Activated naive CD8-positive, alpha-beta T cell (primary cell): Measurements from ENCODE around the gene ZNF350.
"Not testable (repeated sequence)": the region's sequence is repeated elsewhere in the genome, so short reads cannot be mapped to it uniquely, and the experiment has no call there.

Experiments used
- H3K27ac Mint-ChIP-seq: one replicate; pipeline ENCODE4 v1.8.0; 2021; ENCODE audit warnings: mixed read lengths
- H3K27me3 Mint-ChIP-seq: one replicate; pipeline ENCODE4 v1.8.0; 2021; ENCODE audit warnings: mixed read lengths
- H3K36me3 Mint-ChIP-seq: one replicate; pipeline ENCODE4 v1.8.0; 2021; ENCODE audit warnings: mixed read lengths
- H3K4me1 Mint-ChIP-seq: one replicate; pipeline ENCODE4 v1.8.0; 2021; ENCODE audit warnings: low read depth, mixed read lengths
- H3K4me3 Mint-ChIP-seq: one replicate; pipeline ENCODE4 v1.8.0; 2021; ENCODE audit warnings: mild to moderate bottlenecking, mixed read lengths
- H3K9me3 Mint-ChIP-seq: one replicate; pipeline ENCODE4 v1.8.0; 2021; ENCODE audit warnings: low read depth, mixed read lengths

Gene ZNF350

GRCh38 chr19:51983361-51983760 lies 3.3 kb downstream of the ZNF350 start:
- Mint-ChIP-seq H3K4me3 (no peak overlapping the region), H3K27me3 (no peaks in the 10 kb centered on the region), H3K27ac (no peak overlapping the region), H3K36me3 (peaks cover 63% of the 10 kb centered on the region), H3K9me3 (peaks cover 28% of the 10 kb centered on the region), H3K4me1 (peaks cover 15% of the 10 kb centered on the region)

GRCh38 chr19:51980926-51981325 lies 5.7 kb downstream of the ZNF350 start:
- Mint-ChIP-seq H3K9me3 (peaks cover 33% of the 10 kb centered on the region), H3K36me3 (peaks cover 71% of the 10 kb centered on the region)
- H3K4me3 Mint-ChIP-seq, H3K4me1 Mint-ChIP-seq, H3K27me3 Mint-ChIP-seq, H3K27ac Mint-ChIP-seq: not testable (repeated sequence)

- Mint-ChIP-seq H3K27ac (no peak overlapping the region), H3K4me1 (peaks cover 2% of the 10 kb centered on the region), H3K36me3 (peaks cover 69% of the 10 kb centered on the region), H3K4me3 (no peak overlapping the region), H3K27me3 (no peaks in the 10 kb centered on the region), H3K9me3 (peaks cover 33% of the 10 kb centered on the region)
Measured at GRCh38 chr19:51980116-51980736, 6.4 kb downstream of the ZNF350 start.

- Mint-ChIP-seq H3K9me3 (peaks cover 41% of the 10 kb centered on the region), H3K36me3 (peaks cover 73% of the 10 kb centered on the region)
Measured at GRCh38 chr19:51978882-51979281, 7.8 kb downstream of the ZNF350 start.

GRCh38 chr19:51977346-51977745 lies 9.3 kb downstream of the ZNF350 start:
- H3K9me3 Mint-ChIP-seq, result peaks cover 37% of the 10 kb centered on the region
- H3K36me3 Mint-ChIP-seq, result peaks cover 72% of the 10 kb centered on the region
- no peak overlapping the region for H3K27ac Mint-ChIP-seq
- H3K4me1 Mint-ChIP-seq, result no peaks in the 10 kb centered on the region
- H3K4me3 Mint-ChIP-seq, result no peak overlapping the region
- no peaks in the 10 kb centered on the region for H3K27me3 Mint-ChIP-seq

More at GRCh38 chr19:51978882-51979281, 7.8 kb downstream of the ZNF350 start:
- Mint-ChIP-seq H3K27ac (no peak overlapping the region), H3K4me1 (no peaks in the 10 kb centered on the region), H3K4me3 (no peak overlapping the region), H3K27me3 (no peaks in the 10 kb centered on the region)

- H3K36me3 Mint-ChIP-seq, result peaks cover 73% of the 10 kb centered on the region
- no peaks in the 10 kb centered on the region for H3K4me1 Mint-ChIP-seq
- H3K9me3 Mint-ChIP-seq, result peaks cover 37% of the 10 kb centered on the region
- H3K27ac Mint-ChIP-seq, result no peak overlapping the region
- no peaks in the 10 kb centered on the region for H3K27me3 Mint-ChIP-seq
- H3K4me3 Mint-ChIP-seq, result no peak overlapping the region
Measured at GRCh38 chr19:51976852-51977251, 9.8 kb downstream of the ZNF350 start.

GRCh38 chr19:51975787-51976186 lies 10.9 kb downstream of the ZNF350 start:
- not testable (repeated sequence) for H3K27me3 Mint-ChIP-seq, H3K27ac Mint-ChIP-seq

GRCh38 chr19:51971624-51972023 lies 15.0 kb downstream of the ZNF350 start:
- H3K27ac Mint-ChIP-seq, result no peak overlapping the region
- H3K4me1 Mint-ChIP-seq, result no peaks in the 10 kb centered on the region
- no peak overlapping the region for H3K4me3 Mint-ChIP-seq
- H3K36me3 Mint-ChIP-seq, result peaks cover 70% of the 10 kb centered on the region
- H3K9me3 Mint-ChIP-seq, result peaks cover 19% of the 10 kb centered on the region
- H3K27me3 Mint-ChIP-seq, result no peaks in the 10 kb centered on the region

More at GRCh38 chr19:51975787-51976186, 10.9 kb downstream of the ZNF350 start:
- Mint-ChIP-seq H3K36me3 (peaks cover 74% of the 10 kb centered on the region), H3K9me3 (peaks cover 32% of the 10 kb centered on the region)
- not testable (repeated sequence) for H3K4me3 Mint-ChIP-seq, H3K4me1 Mint-ChIP-seq

- Mint-ChIP-seq H3K27me3 (no peaks in the 10 kb centered on the region), H3K27ac (no peak overlapping the region), H3K36me3 (peaks cover 68% of the 10 kb centered on the region), H3K4me1 (no peaks in the 10 kb centered on the region), H3K4me3 (no peak overlapping the region), H3K9me3 (peaks cover 19% of the 10 kb centered on the region)
Measured at GRCh38 chr19:51970718-51971117, 15.9 kb downstream of the ZNF350 start.

GRCh38 chr19:51965583-51965982 lies 21.1 kb downstream of the ZNF350 start:
- Mint-ChIP-seq H3K4me3 (no peak overlapping the region), H3K9me3 (peaks cover 30% of the 10 kb centered on the region), H3K36me3 (peaks cover 62% of the 10 kb centered on the region), H3K27ac (no peak overlapping the region), H3K27me3 (no peaks in the 10 kb centered on the region), H3K4me1 (no peaks in the 10 kb centered on the region)

- H3K4me1 Mint-ChIP-seq, H3K27me3 Mint-ChIP-seq, H3K27ac Mint-ChIP-seq, H3K4me3 Mint-ChIP-seq: not testable (repeated sequence)
- Mint-ChIP-seq H3K36me3 (peaks cover 52% of the 10 kb centered on the region), H3K9me3 (peaks cover 54% of the 10 kb centered on the region)
Measured at GRCh38 chr19:51960621-51961233, 25.9 kb downstream of the ZNF350 start.

GRCh38 chr19:51959791-51960190 lies 26.8 kb downstream of the ZNF350 start:
- Mint-ChIP-seq H3K4me3 (no peak overlapping the region), H3K36me3 (peaks cover 43% of the 10 kb centered on the region), H3K27ac (no peak overlapping the region), H3K9me3 (peaks cover 51% of the 10 kb centered on the region), H3K27me3 (no peaks in the 10 kb centered on the region), H3K4me1 (no peaks in the 10 kb centered on the region)

- H3K27ac Mint-ChIP-seq, H3K4me3 Mint-ChIP-seq, H3K4me1 Mint-ChIP-seq, H3K27me3 Mint-ChIP-seq: not testable (repeated sequence)
- H3K36me3 Mint-ChIP-seq, result peaks cover 40% of the 10 kb centered on the region
- peaks cover 49% of the 10 kb centered on the region for H3K9me3 Mint-ChIP-seq
Measured at GRCh38 chr19:51957846-51958245, 28.8 kb downstream of the ZNF350 start.

GRCh38 chr19:51948975-51949374 lies 37.7 kb downstream of the ZNF350 start:
- Mint-ChIP-seq H3K36me3 (peaks cover 49% of the 10 kb centered on the region), H3K4me3 (no peak overlapping the region), H3K4me1 (no peaks in the 10 kb centered on the region), H3K27ac (no peak overlapping the region), H3K9me3 (peaks cover 45% of the 10 kb centered on the region), H3K27me3 (no peaks in the 10 kb centered on the region)

- H3K9me3 Mint-ChIP-seq, result peaks cover 49% of the 10 kb centered on the region
- no peak overlapping the region for H3K27ac Mint-ChIP-seq
- no peaks in the 10 kb centered on the region for H3K27me3 Mint-ChIP-seq
- peaks cover 64% of the 10 kb centered on the region for H3K36me3 Mint-ChIP-seq
- H3K4me3 Mint-ChIP-seq, result no peak overlapping the region
- H3K4me1 Mint-ChIP-seq, result no peaks in the 10 kb centered on the region
Measured at GRCh38 chr19:51946602-51947001, 40.0 kb downstream of the ZNF350 start.
